Fibroblast of lung (primary cell): Measurements from ENCODE around the gene SEC23IP.

Experiments used
- CTCF ChIP-seq, 2 donors: IDR thresholded peaks in 1 of 2; conservative IDR thresholded peaks in 1 of 2; 1 replicate in 1 of 2; 2 replicates in 1 of 2; pipeline ENCODE4 v1.5.1; 2011 to 2012; ENCODE audit warnings: low read length in 2 of 2, control low read depth in 1 of 2, inconsistent platforms in 1 of 2, low read depth in 1 of 2, mild to moderate bottlenecking in 1 of 2
- EZH2 ChIP-seq: IDR thresholded peaks from 2 replicates; pipeline ENCODE4 v1.5.1; 2012; ENCODE audit warnings: low read length, control low read depth, mild to moderate bottlenecking; ENCODE audit errors: missing control alignments

DNA sequence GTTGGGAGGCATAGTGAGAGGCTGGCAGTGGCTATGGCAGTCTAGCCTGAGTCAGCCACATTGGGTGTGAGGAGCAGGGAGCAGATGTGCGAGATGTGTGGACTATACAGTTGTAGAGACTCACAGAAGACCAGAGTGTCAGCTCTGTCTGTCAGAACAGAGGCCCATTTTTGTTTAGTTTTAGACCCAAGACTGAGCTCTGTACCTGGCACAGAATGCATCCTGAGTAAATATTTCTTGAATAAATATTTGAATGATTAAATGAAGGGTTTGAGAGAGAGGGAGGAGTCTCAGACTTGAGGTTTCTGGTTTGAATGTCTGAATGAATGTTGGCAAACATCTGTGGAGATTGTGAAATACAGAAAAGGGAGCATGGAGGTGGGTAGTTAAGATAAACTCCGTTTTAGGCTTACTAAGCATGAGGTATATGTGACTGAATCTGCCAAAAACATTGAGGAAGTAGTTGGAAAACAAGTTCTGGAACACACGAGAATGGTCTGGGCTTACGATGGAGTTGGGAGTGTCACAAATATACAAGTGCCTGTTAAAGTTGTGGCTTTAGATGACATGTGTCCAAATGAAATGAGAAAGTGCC lies 3.6 kb downstream of the SEC23IP start:
- no peak for TF ChIP-seq CTCF (conservative IDR thresholded peaks at IDR 0.05 in 1 of 2, IDR thresholded peaks at IDR 0.05 in 1 of 2; ENCODE audit: low read depth in 1 of 2, low read length in 2 of 2)
- no peak for TF ChIP-seq EZH2
